Activated naive CD8-positive, alpha-beta T cell treated with anti-CD3 and anti-CD28 coated beads, Interleukin-2, amount 10 ng/mL, durations not matched to agents 7 days and 5 days (primary cell): ENCODE results near the gene NRF1. TPM values are rescaled to one million over a fixed set of nuclear protein-coding genes. Genes with fewer than 3 reads are reported as not detected.

ENCODE experiments used
- ATAC-seq: fragments of 150-1000 bp; cut with Tn5 transposase; one replicate; pipeline ENCODE4 v1.10.0; 2021; ENCODE audit warnings: low read depth, moderate library complexity
- POLR2A ChIA-PET: fragments of 350-600 bp; sonication (Branson Sonifier 250); formaldehyde crosslinking; loops from one replicate; lab custom pipeline; 2021; ENCODE audit warnings: antibody characterized with exemption; lab: Charles Lee
- DNase-seq: peaks from one replicate; pipeline ENCODE4 v3.0.0; 2021
- H3K27ac Mint-ChIP-seq: one replicate; pipeline ENCODE4 v1.8.0; 2022; ENCODE audit warnings: mild to moderate bottlenecking, mixed read lengths
- H3K27me3 Mint-ChIP-seq: one replicate; pipeline ENCODE4 v1.8.0; 2022; ENCODE audit warnings: mild to moderate bottlenecking, moderate library complexity, mixed read lengths
- H3K36me3 Mint-ChIP-seq: one replicate; pipeline ENCODE4 v1.8.0; 2021; ENCODE audit warnings: mild to moderate bottlenecking, mixed read lengths
- H3K4me1 Mint-ChIP-seq: one replicate; pipeline ENCODE4 v1.8.0; 2021; ENCODE audit warnings: mixed read lengths
- H3K4me3 Mint-ChIP-seq: one replicate; pipeline ENCODE4 v1.8.0; 2022; ENCODE audit warnings: mild to moderate bottlenecking, moderate library complexity, mixed read lengths
- H3K9me3 Mint-ChIP-seq: one replicate; pipeline ENCODE4 v1.8.0; 2021; ENCODE audit warnings: mixed read lengths
- total RNA-seq, 2 experiments: library from RNA; stranded (reverse); gene quantifications; one replicate each; pipeline ENCODE4 v1.2.3, GENCODE V29; 2021

NRF1 gene
- total RNA-seq, 2 experiments from 2014 or later = 32.5 to 33.6 TPM

GRCh38 chr7:129684777-129685176 is 73.3 kb downstream of the NRF1 start:
- Mint-ChIP-seq H3K4me1 (peaks cover 2% of the 10 kb centered on the region), H3K27me3 (no peaks in the 10 kb centered on the region), H3K9me3 (no peaks in the 10 kb centered on the region), H3K27ac (no peak overlapping the region), H3K4me3 (no peak overlapping the region), H3K36me3 (peaks cover 12% of the 10 kb centered on the region)
- no peak for ATAC-seq
- POLR2A ChIA-PET = no interaction called here
- DNase-seq = no peak

- H3K9me3 Mint-ChIP-seq = no peaks in the 10 kb centered on the region
- DNase-seq (no peak), ATAC-seq (no peak)
- H3K36me3 Mint-ChIP-seq = peaks cover 13% of the 10 kb centered on the region
- no peaks in the 10 kb centered on the region for H3K27me3 Mint-ChIP-seq
- H3K4me3 Mint-ChIP-seq = no peak overlapping the region
- no peak overlapping the region for H3K27ac Mint-ChIP-seq
- POLR2A ChIA-PET = no interaction called here
- H3K4me1 Mint-ChIP-seq = peaks cover 2% of the 10 kb centered on the region
These were observed 74.5 kb downstream of the NRF1 start for GRCh38 chr7:129686063-129686462.

GRCh38 chr7:129688503-129689222 is 77.1 kb downstream of the NRF1 start:
- Mint-ChIP-seq H3K27ac (no peak overlapping the region), H3K36me3 (peaks cover 22% of the 10 kb centered on the region)

GRCh38 chr7:129689995-129690581 is 78.6 kb downstream of the NRF1 start:
- H3K36me3 Mint-ChIP-seq = peaks cover 19% of the 10 kb centered on the region
- H3K9me3 Mint-ChIP-seq = no peaks in the 10 kb centered on the region
- no peaks in the 10 kb centered on the region for H3K27me3 Mint-ChIP-seq
- no peak for ATAC-seq
- POLR2A ChIA-PET = no interaction called here
- DNase-seq = no peak
- no peak overlapping the region for H3K4me3 Mint-ChIP-seq
- H3K27ac Mint-ChIP-seq = no peak overlapping the region
- H3K4me1 Mint-ChIP-seq = no peaks in the 10 kb centered on the region

More at GRCh38 chr7:129688503-129689222, 77.1 kb downstream of the NRF1 start:
- DNase-seq (no peak), ATAC-seq (no peak)
- no peaks in the 10 kb centered on the region for H3K27me3 Mint-ChIP-seq
- H3K9me3 Mint-ChIP-seq = no peaks in the 10 kb centered on the region
- POLR2A ChIA-PET = no interaction called here
- no peaks in the 10 kb centered on the region for H3K4me1 Mint-ChIP-seq
- no peak overlapping the region for H3K4me3 Mint-ChIP-seq

GRCh38 chr7:129690701-129691100 is 79.2 kb downstream of the NRF1 start:
- H3K9me3 Mint-ChIP-seq = no peaks in the 10 kb centered on the region
- H3K27ac Mint-ChIP-seq = no peak overlapping the region
- H3K4me1 Mint-ChIP-seq = no peaks in the 10 kb centered on the region
- H3K27me3 Mint-ChIP-seq = no peaks in the 10 kb centered on the region
- H3K4me3 Mint-ChIP-seq = no peak overlapping the region
- H3K36me3 Mint-ChIP-seq = peaks cover 17% of the 10 kb centered on the region
- no peak for ATAC-seq
- no peak for DNase-seq
- POLR2A ChIA-PET = no interaction called here

- DNase-seq = no peak
- Mint-ChIP-seq H3K36me3 (peaks cover 9% of the 10 kb centered on the region), H3K4me1 (peaks cover 5% of the 10 kb centered on the region), H3K27ac (no peak overlapping the region), H3K9me3 (no peaks in the 10 kb centered on the region), H3K4me3 (no peak overlapping the region), H3K27me3 (no peaks in the 10 kb centered on the region)
- POLR2A ChIA-PET = no interaction called here
- ATAC-seq = no peak
These were observed 87.2 kb downstream of the NRF1 start for GRCh38 chr7:129698516-129699418.

- no peak for DNase-seq
- Mint-ChIP-seq H3K36me3 (peaks cover 17% of the 10 kb centered on the region), H3K4me3 (no peak overlapping the region), H3K4me1 (peaks cover 5% of the 10 kb centered on the region), H3K27ac (no peak overlapping the region), H3K27me3 (no peaks in the 10 kb centered on the region), H3K9me3 (no peaks in the 10 kb centered on the region)
- POLR2A ChIA-PET = no interaction called here
- no peak for ATAC-seq
These were observed 90.8 kb downstream of the NRF1 start for GRCh38 chr7:129702316-129702715.

- no peak for ATAC-seq
- H3K27me3 Mint-ChIP-seq = no peaks in the 10 kb centered on the region
- H3K27ac Mint-ChIP-seq = no peak overlapping the region
- H3K4me1 Mint-ChIP-seq = peaks cover 8% of the 10 kb centered on the region
- H3K36me3 Mint-ChIP-seq = peaks cover 17% of the 10 kb centered on the region
- H3K4me3 Mint-ChIP-seq = no peak overlapping the region
- no peak for DNase-seq
- POLR2A ChIA-PET = no interaction called here
- H3K9me3 Mint-ChIP-seq = no peaks in the 10 kb centered on the region
These were observed 91.3 kb downstream of the NRF1 start for GRCh38 chr7:129702761-129703338.

GRCh38 chr7:129703751-129704150 is 92.2 kb downstream of the NRF1 start:
- Mint-ChIP-seq H3K9me3 (no peaks in the 10 kb centered on the region), H3K4me1 (peaks cover 14% of the 10 kb centered on the region), H3K27ac (no peak overlapping the region), H3K27me3 (no peaks in the 10 kb centered on the region), H3K36me3 (peaks cover 15% of the 10 kb centered on the region), H3K4me3 (no peak overlapping the region)
- POLR2A ChIA-PET = interaction anchor here (0.6 kb wide), 1 partner anchor 47 kb away, joined by 4 read pairs; no protein-coding TSS in a partner anchor
- DNase-seq (no peak), ATAC-seq (no peak)

- POLR2A ChIA-PET = no interaction called here
These were observed 96.5 kb downstream of the NRF1 start for GRCh38 chr7:129707910-129708499.

GRCh38 chr7:129713544-129713943 is 102.0 kb downstream of the NRF1 start:
- H3K4me1 Mint-ChIP-seq = peaks cover 1% of the 10 kb centered on the region
- no peak overlapping the region for H3K4me3 Mint-ChIP-seq
- DNase-seq = no peak
- no peaks in the 10 kb centered on the region for H3K27me3 Mint-ChIP-seq
- H3K36me3 Mint-ChIP-seq = peaks cover 41% of the 10 kb centered on the region
- no peaks in the 10 kb centered on the region for H3K9me3 Mint-ChIP-seq
- POLR2A ChIA-PET = no interaction called here
- H3K27ac Mint-ChIP-seq = no peak overlapping the region
- ATAC-seq = no peak

More at GRCh38 chr7:129707910-129708499, 96.5 kb downstream of the NRF1 start:
- H3K27ac Mint-ChIP-seq = no peak overlapping the region
- peaks cover 10% of the 10 kb centered on the region for H3K4me1 Mint-ChIP-seq
- H3K36me3 Mint-ChIP-seq = peaks cover 41% of the 10 kb centered on the region
- ATAC-seq (peak; percentile 22), DNase-seq (no peak)
- H3K9me3 Mint-ChIP-seq = no peaks in the 10 kb centered on the region
- H3K27me3 Mint-ChIP-seq = no peaks in the 10 kb centered on the region
- no peak overlapping the region for H3K4me3 Mint-ChIP-seq

GRCh38 chr7:129714514-129715063 is 103.1 kb downstream of the NRF1 start:
- Mint-ChIP-seq H3K27ac (no peak overlapping the region), H3K4me3 (no peak overlapping the region), H3K9me3 (no peaks in the 10 kb centered on the region), H3K36me3 (peaks cover 43% of the 10 kb centered on the region), H3K4me1 (no peaks in the 10 kb centered on the region), H3K27me3 (no peaks in the 10 kb centered on the region)
- POLR2A ChIA-PET = no interaction called here
- DNase-seq (no peak), ATAC-seq (no peak)
